B cell (primary cell): ENCODE results near the gene RUNDC3A. TPM values are rescaled to one million over a fixed set of nuclear protein-coding genes. Genes with fewer than 3 reads are reported as not detected.

Experiments
- ATAC-seq: fragments of 200-7000 bp; cut with Tn5 transposase; one replicate; pipeline ENCODE4 v1.10.0; 2021; ENCODE audit warnings: low read depth, mild to moderate bottlenecking, moderate number of reproducible peaks, moderate library complexity
- CTCF ChIA-PET: fragments of 350-600 bp; sonication (Branson Sonifier 250); formaldehyde crosslinking; loops from one replicate; lab custom pipeline; 2021; ENCODE audit warnings: antibody characterized with exemption, inconsistent platforms; lab: Charles Lee
- POLR2A ChIA-PET: fragments of 350-600 bp; sonication (Branson Sonifier 250); formaldehyde crosslinking; loops from one replicate; lab custom pipeline; 2021; ENCODE audit warnings: antibody characterized with exemption; lab: Charles Lee
- DNase-seq: peaks from one replicate; pipeline ENCODE4 v3.0.0; 2013
- H2AFZ ChIP-seq: 2 replicates; pipeline ENCODE4 v1.6.1; 2012; ENCODE audit warnings: mild to moderate bottlenecking, low read depth, low read length; ENCODE audit not compliant: insufficient read depth, poor library complexity, severe bottlenecking
- H3K27ac ChIP-seq, 2 donors: 1 replicate in 1 of 2; 2 replicates in 1 of 2; pipeline ENCODE4 v1.5.1; 2012 to 2013; ENCODE audit warnings: low read length in 2 of 2, mild to moderate bottlenecking in 2 of 2, moderate library complexity in 1 of 2
- H3K27me3 ChIP-seq, 4 experiments: fragments of 200-600 bp in 1 of 4; sonication (generic) in 1 of 4; replicated peaks in 1 of 4; 1 replicate in 2 of 4; 2 replicates in 2 of 4; pipeline versions ENCODE4 v1.6.1 to v1.7.0; 2013 to 2016; ENCODE audit warnings: low read length in 3 of 4, mild to moderate bottlenecking in 2 of 4, mixed read lengths in 1 of 4, moderate library complexity in 1 of 4; ENCODE audit not compliant: insufficient read depth in 4 of 4, control insufficient read depth in 3 of 4; ENCODE audit errors: control extremely low read depth in 1 of 4
- H3K36me3 ChIP-seq, 2 experiments: replicated peaks in 1 of 2; 1 replicate in 1 of 2; 2 replicates in 1 of 2; pipeline versions ENCODE4 v1.6.1 to v1.7.1; 2013; ENCODE audit warnings: low read length in 1 of 2; ENCODE audit not compliant: insufficient read depth in 2 of 2, control insufficient read depth in 1 of 2; ENCODE audit errors: control extremely low read depth in 1 of 2, extremely low read depth in 1 of 2
- H3K4me1 ChIP-seq, 2 donors: fragments of 200-600 bp in 1 of 2; sonication (generic) in 1 of 2; 1 replicate in 1 of 2; 2 replicates in 1 of 2; pipeline versions ENCODE4 v1.5.1 to v1.6.1; 2013 to 2017; ENCODE audit warnings: low read length in 2 of 2; ENCODE audit not compliant: control insufficient read depth in 2 of 2, insufficient read depth in 2 of 2
- H3K4me2 ChIP-seq: replicated peaks from 2 replicates; pipeline ENCODE3; 2012; ENCODE audit warnings: mild to moderate bottlenecking, low read depth, low read length; ENCODE audit not compliant: poor library complexity, severe bottlenecking
- H3K4me3 ChIP-seq, 5 experiments: fragments of 200-600 bp in 1 of 5; sonication (generic) in 1 of 5; 1 replicate in 3 of 5; 2 replicates in 2 of 5; pipeline versions ENCODE4 v1.5.1 to v1.7.0; 2011 to 2016; ENCODE audit warnings: low read length in 4 of 5, mild to moderate bottlenecking in 4 of 5, low read depth in 2 of 5, control low read depth in 1 of 5, moderate library complexity in 1 of 5; ENCODE audit not compliant: insufficient read depth in 1 of 5; ENCODE audit errors: control extremely low read depth in 1 of 5, extremely low read depth in 1 of 5
- H3K79me2 ChIP-seq: fragments of 200-600 bp; sonication (generic); one replicate; pipeline ENCODE4 v1.6.0; 2016; ENCODE audit warnings: low read length; ENCODE audit not compliant: control insufficient read depth, insufficient read depth
- H3K9ac ChIP-seq: fragments of 200-600 bp; sonication (generic); 2 replicates; pipeline ENCODE4 v1.6.1; 2017; ENCODE audit warnings: mild to moderate bottlenecking, low read length, moderate library complexity
- H3K9me3 ChIP-seq, 3 donors: one replicate each; pipeline versions ENCODE4 v1.6.1 to v1.7.1; 2013; ENCODE audit warnings: low read length in 2 of 3; ENCODE audit not compliant: control insufficient read depth in 2 of 3, insufficient read depth in 1 of 3; ENCODE audit errors: control extremely low read depth in 1 of 3
- H4K20me1 ChIP-seq: 2 replicates; pipeline ENCODE4 v1.6.0; 2012; ENCODE audit warnings: mild to moderate bottlenecking, low read length; ENCODE audit not compliant: insufficient read depth, control insufficient read depth, poor library complexity, severe bottlenecking
- H3K27ac Mint-ChIP-seq: one replicate; pipeline ENCODE4 v1.8.0; 2021; ENCODE audit warnings: mixed read lengths
- H3K27me3 Mint-ChIP-seq: one replicate; pipeline ENCODE4 v1.8.0; 2021; ENCODE audit warnings: mixed read lengths
- H3K4me1 Mint-ChIP-seq: one replicate; pipeline ENCODE4 v1.8.0; 2021; ENCODE audit warnings: mixed read lengths
- H3K4me3 Mint-ChIP-seq: one replicate; pipeline ENCODE4 v1.8.0; 2021; ENCODE audit warnings: mixed read lengths
- H3K9me3 Mint-ChIP-seq: one replicate; pipeline ENCODE4 v1.8.0; 2022; ENCODE audit warnings: mixed read lengths; ENCODE audit not compliant: insufficient read depth
- EZH2 ChIP-seq: IDR thresholded peaks from 2 replicates; pipeline ENCODE4 v1.6.1; 2012; ENCODE audit warnings: borderline replicate concordance, low read depth, mild to moderate bottlenecking, moderate library complexity, low read length; ENCODE audit not compliant: insufficient read depth, poor library complexity, severe bottlenecking
- WGBS: methylation state at CpG from one replicate; pipeline ENCODE4 v1.1.5; 2013; ENCODE audit warnings: missing lambda C conversion rate; ENCODE audit not compliant: insufficient coverage; 5-methylcytosine and 5-hydroxymethylcytosine counted together
- intact Hi-C: fragments of 100-400 bp; cut with micrococcal nuclease; formaldehyde crosslinking; loops from one replicate; pipeline ENCODE4 v1.10.0; 2022
- polyA plus RNA-seq: library from polyadenylated mRNA; depleted of rRNA; stranded (reverse); fragments of >200 nt; gene quantifications from 2 replicates; pipeline ENCODE4 v1.2.3, GENCODE V29; 2012
- total RNA-seq, 2 donors: library from RNA; stranded (reverse); fragments of 120-200 nt in 1 of 2; gene quantifications; 1 replicate in 1 of 2; 2 replicates in 1 of 2; pipeline versions ENCODE4 v1.2.3 to v1.2.4, GENCODE V29; 2013 to 2022
- TF ChIP-seq, protein P1 (sequence below): fragments of 200-600 bp; IDR thresholded peaks from one replicate; pipeline ENCODE4 v1.8.0; 2022; ENCODE audit warnings: antibody characterized with exemption, mild to moderate bottlenecking

Gene RUNDC3A
- total and polyA plus RNA-seq, 2 donors (not counting 1 experiment from before 2014, with no cell fraction given) = 0.19 TPM; not detected in 1

DNA sequence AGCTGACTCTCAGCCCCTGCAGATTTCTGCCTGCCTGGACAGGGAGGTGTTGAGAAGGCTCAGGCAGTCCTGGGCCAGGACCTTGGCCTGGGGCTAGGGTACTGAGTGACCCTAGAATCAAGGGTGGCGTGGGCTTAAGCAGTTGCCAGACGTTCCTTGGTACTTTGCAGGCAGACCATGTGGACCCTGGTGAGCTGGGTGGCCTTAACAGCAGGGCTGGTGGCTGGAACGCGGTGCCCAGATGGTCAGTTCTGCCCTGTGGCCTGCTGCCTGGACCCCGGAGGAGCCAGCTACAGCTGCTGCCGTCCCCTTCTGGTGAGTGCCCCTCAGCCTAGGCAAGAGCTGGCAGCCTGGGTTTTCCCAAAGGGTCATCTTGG is 40.6 kb downstream of the RUNDC3A start:
- intact Hi-C loops = loop anchor here (1.0 kb wide), 1 partner anchor 149 kb away; no protein-coding TSS in a partner anchor
- Mint-ChIP-seq H3K9me3 (no peaks in the 10 kb centered on the region), H3K4me3 (peak overlapping the region; percentile 73), H3K27ac (peak overlapping the region; percentile 92), H3K4me1 (peaks cover 53% of the 10 kb centered on the region), H3K27me3 (no peaks in the 10 kb centered on the region)
- DNase-seq (no peak), ATAC-seq (no peak)
- Histone ChIP-seq H3K79me2 (peaks cover 7% of the 10 kb centered on the region), H3K4me3 (no peak overlapping the region), H3K36me3 (peaks cover 0 to 40% of the 10 kb centered on the region in 2 experiments), H3K9ac (no peak overlapping the region), H3K27ac (peak overlapping the region; percentile 69 to 85), H3K4me1 (peaks cover 44 to 57% of the 10 kb centered on the region in 2 donors), H4K20me1 (peaks cover 36% of the 10 kb centered on the region), H2AFZ (no peak overlapping the region), H3K9me3 (peaks cover 0 to 3% (median 0%) of the 10 kb centered on the region in 3 donors), H3K4me2 (peak overlapping the region; percentile 79), H3K27me3 (no peaks in the 10 kb centered on the region)
- WGBS = 92% methylated on average over 6 of the region's 6 CpGs
- TF ChIP-seq, protein P1, sequence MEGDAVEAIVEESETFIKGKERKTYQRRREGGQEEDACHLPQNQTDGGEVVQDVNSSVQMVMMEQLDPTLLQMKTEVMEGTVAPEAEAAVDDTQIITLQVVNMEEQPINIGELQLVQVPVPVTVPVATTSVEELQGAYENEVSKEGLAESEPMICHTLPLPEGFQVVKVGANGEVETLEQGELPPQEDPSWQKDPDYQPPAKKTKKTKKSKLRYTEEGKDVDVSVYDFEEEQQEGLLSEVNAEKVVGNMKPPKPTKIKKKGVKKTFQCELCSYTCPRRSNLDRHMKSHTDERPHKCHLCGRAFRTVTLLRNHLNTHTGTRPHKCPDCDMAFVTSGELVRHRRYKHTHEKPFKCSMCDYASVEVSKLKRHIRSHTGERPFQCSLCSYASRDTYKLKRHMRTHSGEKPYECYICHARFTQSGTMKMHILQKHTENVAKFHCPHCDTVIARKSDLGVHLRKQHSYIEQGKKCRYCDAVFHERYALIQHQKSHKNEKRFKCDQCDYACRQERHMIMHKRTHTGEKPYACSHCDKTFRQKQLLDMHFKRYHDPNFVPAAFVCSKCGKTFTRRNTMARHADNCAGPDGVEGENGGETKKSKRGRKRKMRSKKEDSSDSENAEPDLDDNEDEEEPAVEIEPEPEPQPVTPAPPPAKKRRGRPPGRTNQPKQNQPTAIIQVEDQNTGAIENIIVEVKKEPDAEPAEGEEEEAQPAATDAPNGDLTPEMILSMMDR = no peak
- TF ChIP-seq EZH2 = no peak
- POLR2A ChIA-PET = interaction anchor here (1.3 to 1.6 kb wide), 2 partner anchors 22 to 132 kb away, joined by 4 to 7 read pairs; no protein-coding TSS in a partner anchor
- CTCF ChIA-PET = interaction anchor here (1.6 to 10.1 kb wide), 7 partner anchors 10 to 146 kb away, joined by 4 to 117 read pairs (median 44); partner anchors contain the start of gene FAM171A2

DNA sequence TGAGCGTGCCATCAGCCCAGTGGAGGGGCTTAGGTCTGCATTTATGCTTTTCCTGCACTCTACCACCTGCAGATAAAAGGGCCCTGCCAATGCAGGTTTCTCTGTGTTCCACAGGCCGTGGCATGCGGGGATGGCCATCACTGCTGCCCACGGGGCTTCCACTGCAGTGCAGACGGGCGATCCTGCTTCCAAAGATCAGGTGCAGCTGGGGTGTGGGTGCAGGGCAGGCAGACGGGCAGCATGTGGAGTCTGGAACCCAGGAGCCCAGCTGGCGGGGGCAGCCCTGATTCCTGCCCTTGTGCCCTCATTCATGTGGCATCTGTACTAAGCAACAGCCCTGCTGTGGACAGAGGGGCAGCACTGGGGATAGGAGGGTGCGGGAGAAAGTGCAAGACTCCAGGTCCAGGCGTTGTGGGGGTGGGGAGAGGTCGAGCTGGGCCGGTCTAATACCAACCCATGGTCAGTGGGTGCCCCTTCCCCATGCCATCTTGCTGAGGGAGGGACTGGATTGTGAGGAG is 41.2 kb downstream of the RUNDC3A start:
- H3K27ac ChIP-seq = no peak overlapping the region
- WGBS = 90% methylated on average over 11 of the region's 12 CpGs

More for the DNA sequence above, 41.2 kb downstream of the RUNDC3A start:
- H3K27me3 ChIP-seq = no peaks in the 10 kb centered on the region
- Mint-ChIP-seq H3K9me3 (no peaks in the 10 kb centered on the region), H3K27ac (peak overlapping the region; percentile 37), H3K4me3 (no peak overlapping the region), H3K27me3 (no peaks in the 10 kb centered on the region), H3K4me1 (peaks cover 49% of the 10 kb centered on the region)
- H3K4me1 ChIP-seq = peaks cover 40 to 52% of the 10 kb centered on the region in 2 donors
- peak; percentile 20 for DNase-seq
- ATAC-seq = no peak
- no peak overlapping the region for H3K4me2 ChIP-seq
- no peak overlapping the region for H3K4me3 ChIP-seq
- H3K79me2 ChIP-seq = peaks cover 6% of the 10 kb centered on the region
- H3K9ac ChIP-seq = no peak overlapping the region
- peaks cover 0 to 40% of the 10 kb centered on the region in 2 experiments for H3K36me3 ChIP-seq
- peaks cover 36% of the 10 kb centered on the region for H4K20me1 ChIP-seq
- ChIA-PET CTCF (interaction anchor here (1.3 to 10.1 kb wide), 9 partner anchors 11 to 405 kb away, joined by 4 to 117 read pairs (median 28); partner anchors contain the start of genes FAM171A2 and SLC25A39), POLR2A (interaction anchor here (0.7 kb wide), 1 partner anchor 139 kb away, joined by 7 read pairs; no protein-coding TSS in a partner anchor)
- intact Hi-C loops = loop anchor here (1.0 to 5.0 kb wide), 2 partner anchors 139 to 407 kb away; partner anchors contain the start of gene PPY
- no peak overlapping the region for H2AFZ ChIP-seq
- H3K9me3 ChIP-seq = peaks cover 0 to 3% (median 0%) of the 10 kb centered on the region in 3 donors
- TF ChIP-seq, protein P1 = no peak
- TF ChIP-seq EZH2 = no peak
